ENCODE results near the gene DDX60.
"Not testable (repeated sequence)": the region's sequence is repeated elsewhere in the genome, so short reads cannot be mapped to it uniquely, and the experiment has no call there.

The DDX60 gene

GRCh38 chr4:168291242-168291641 is 27.3 kb downstream of the DDX60 start:
- DNase-seq (ENCODE audit: low read depth, low spot score): no peak

- DNase-seq (ENCODE audit: low read depth, low spot score): not testable (repeated sequence)
Measured at GRCh38 chr4:168285850-168286249, 32.7 kb downstream of the DDX60 start.

DNA sequence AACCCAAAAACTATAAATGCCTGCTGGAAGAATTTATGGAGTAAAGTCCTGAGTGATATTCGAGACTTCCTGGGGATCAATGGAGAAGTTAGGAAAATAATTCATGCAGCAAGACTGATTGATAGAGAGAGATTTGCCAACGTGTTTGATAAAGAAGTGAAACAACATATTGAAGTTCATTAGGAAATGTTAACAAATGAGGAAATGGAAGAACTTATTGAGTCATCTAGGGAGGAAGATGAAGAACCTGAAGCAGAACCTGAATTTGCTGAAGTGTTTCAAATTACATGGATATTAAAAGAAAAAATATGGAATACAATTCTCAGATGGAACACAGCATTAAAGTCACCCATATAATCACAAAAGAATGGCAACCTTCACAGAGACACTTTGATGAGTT is 39.0 kb downstream of the DDX60 start:
- DNase-seq (ENCODE audit: low read depth, low spot score): no peak

GRCh38 chr4:168275836-168276235 is 42.7 kb downstream of the DDX60 start:
- no peak for DNase-seq (ENCODE audit: low read depth, low spot score)

GRCh38 chr4:168274871-168275270 is 43.7 kb downstream of the DDX60 start:
- DNase-seq (ENCODE audit: low read depth, low spot score): no peak

DNA sequence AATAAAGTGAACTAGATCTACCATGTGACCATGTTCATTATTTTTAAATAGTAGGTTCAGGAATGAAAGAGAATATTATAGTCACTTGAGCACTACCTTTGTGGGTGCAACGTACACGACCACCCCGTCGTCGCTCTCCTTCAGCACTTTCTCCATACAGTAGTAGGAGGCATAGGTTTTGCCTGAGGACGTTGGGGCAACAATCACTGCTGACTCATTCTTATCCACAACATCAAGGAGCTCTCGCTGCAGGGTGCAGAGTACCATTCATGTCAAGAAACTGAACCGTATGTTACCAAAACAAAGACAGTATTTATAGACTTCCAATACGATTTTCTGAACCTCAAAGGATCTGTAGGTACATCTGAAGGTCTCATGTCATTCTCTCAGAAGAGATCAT is 44.7 kb downstream of the DDX60 start:
- no peak for DNase-seq (ENCODE audit: low read depth, low spot score)

DNA sequence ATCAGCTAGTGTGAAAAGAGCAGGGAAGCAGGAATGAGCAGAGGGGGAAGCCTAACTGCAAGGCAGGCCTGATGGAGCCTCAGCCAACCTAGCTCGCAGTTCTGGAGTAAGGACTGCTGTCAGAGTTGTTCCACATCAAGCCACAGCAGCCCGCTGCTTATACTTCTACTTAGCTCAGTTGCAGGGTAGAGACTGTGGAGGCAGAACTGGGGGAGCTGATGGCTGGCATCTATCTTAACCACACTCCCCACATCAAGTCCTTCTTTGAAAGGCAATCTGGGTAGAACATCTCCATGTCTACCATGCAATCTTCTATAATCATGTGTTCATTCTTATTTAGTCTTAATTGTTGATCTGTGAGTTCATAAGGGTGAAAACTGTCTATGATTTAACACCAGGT is 46.1 kb downstream of the DDX60 start:
- DNase-seq (ENCODE audit: low read depth, low spot score): no peak

DNA sequence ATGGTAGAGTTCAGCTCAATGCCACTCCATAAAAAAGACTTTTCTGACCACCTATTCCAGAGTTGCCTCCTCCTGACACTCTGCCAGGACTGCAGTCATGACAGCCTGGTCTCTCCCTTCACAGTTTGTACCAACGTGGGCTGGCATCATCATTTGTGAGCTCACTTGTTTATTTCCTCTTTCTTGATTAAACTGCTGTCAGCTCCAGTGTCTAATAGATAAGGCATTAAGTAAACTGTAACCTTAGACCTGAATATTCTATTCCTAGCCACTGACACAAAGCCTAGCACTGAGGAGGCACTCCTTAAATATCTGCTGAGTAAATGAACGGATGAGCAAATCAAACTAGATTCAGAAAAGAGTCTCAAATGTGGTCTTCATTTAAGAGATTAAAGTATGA is 48.7 kb downstream of the DDX60 start:
- no peak for DNase-seq (ENCODE audit: low read depth, low spot score)

DNA sequence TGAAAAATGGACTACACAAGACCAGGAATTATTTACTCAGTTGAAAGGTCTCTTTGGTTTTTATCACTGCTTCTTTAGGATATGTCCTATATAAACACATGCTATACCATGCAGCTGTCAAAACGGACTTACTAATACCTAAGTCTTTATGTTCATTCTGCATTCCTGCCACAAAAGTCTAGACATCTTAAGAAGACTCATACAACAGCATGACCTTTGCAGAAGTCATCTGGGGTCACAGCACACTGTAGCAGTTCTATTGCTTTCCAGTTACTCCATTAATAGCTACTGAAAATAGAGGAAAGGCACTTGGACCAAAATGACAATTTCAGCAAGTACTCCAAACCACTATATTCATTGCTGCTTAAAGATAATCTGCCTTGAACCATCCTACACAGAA is 53.2 kb downstream of the DDX60 start:
- no peak for DNase-seq (ENCODE audit: low read depth, low spot score)

GRCh38 chr4:168264903-168265302 is 53.6 kb downstream of the DDX60 start:
- no peak for DNase-seq (ENCODE audit: low read depth, low spot score)

- DNase-seq (ENCODE audit: low read depth, low spot score): no peak
Measured at GRCh38 chr4:168263039-168263438, 55.5 kb downstream of the DDX60 start.

GRCh38 chr4:168259096-168259495 is 59.5 kb downstream of the DDX60 start:
- DNase-seq (ENCODE audit: low read depth, low spot score): no peak

GRCh38 chr4:168257768-168258167 is 60.8 kb downstream of the DDX60 start:
- no peak for DNase-seq (ENCODE audit: low read depth, low spot score)

DNA sequence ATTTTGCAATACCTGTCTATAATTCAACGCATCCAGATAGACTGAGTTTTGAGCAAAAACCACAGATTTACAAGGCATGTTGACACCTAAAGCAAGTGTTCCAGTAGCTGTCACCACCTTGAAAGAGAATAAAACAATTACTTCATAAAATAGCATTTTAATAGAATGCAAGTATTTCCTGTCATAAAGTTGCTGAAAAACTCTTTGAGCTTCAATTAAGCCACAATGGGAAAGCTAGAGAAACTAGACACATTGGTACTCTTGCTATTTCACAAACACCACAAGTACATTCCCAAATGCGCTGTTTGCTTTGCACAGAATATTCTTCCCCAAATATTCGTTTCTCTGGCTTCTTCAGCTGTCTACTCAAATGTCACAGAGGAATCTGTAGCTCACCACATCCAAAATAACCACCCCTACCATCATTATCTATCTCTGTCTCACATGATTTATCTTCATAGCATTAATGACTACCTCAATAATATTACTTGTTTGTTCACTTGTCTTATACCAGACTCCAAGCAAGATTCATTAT is 70.3 kb downstream of the DDX60 start:
- no peak for DNase-seq (ENCODE audit: low read depth, low spot score)

- DNase-seq (ENCODE audit: low read depth, low spot score): no peak
Measured at GRCh38 chr4:168247603-168248002, 70.9 kb downstream of the DDX60 start.

DNA sequence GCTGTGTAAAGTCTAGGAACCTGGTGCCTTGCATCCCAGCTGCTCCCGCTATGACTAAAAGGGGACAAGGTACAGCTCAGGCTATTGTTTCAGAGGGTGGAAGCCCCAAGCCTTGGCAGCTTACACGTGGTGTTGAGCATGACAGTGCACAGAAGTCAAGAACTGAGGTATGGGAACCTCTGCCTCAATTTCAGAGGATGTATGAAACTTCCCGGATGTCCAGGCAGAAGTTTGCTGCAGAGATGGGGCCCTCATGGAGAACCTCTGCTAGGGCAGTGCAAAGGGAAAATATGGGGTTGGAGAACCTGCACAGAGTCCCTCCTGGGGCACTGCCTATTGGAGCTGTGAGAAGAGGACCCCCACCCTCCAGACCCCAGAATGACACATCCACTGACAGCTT is 76.6 kb downstream of the DDX60 start:
- DNase-seq (ENCODE audit: low read depth, low spot score): no peak

DNA sequence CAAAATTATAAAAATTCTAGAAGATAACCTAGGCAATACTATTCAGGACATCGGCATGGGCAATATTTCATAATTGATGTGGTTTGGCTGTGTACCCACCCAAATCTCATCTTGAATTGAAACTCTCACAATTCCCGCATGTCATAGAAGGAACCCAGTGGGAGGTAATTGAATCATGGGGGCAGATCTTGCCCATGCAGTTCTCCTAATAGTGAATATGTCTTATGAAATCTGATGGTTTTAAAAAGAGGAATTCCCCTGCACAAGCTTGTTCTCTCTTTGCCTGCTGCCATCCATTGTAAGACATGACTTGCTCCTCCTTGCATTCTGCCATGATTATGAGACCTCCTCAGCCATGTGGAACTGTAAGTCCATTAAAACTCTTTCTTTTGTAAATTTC is 77.7 kb downstream of the DDX60 start:
- no peak for DNase-seq (ENCODE audit: low read depth, low spot score)

DNA sequence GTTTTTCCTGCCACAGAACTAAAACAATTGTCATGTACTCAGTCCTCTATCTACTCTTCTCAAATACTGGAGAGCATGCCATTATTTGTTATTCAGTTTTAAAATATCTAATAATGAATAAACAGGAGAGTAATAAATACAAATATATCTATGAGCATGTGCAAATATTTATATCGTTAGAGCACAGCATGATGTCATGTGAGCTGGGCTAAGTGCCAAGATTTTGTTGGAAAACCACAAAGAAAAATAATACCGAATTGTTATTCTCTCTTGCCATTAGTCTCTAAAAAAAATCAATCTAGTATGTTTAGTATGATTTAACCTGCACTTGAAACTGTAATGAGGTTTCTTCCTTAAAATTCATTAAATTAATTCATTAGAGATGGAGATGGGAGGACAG is 97.3 kb downstream of the DDX60 start:
- DNase-seq (ENCODE audit: low read depth, low spot score): no peak

- no peak for DNase-seq (ENCODE audit: low read depth, low spot score)
Measured at GRCh38 chr4:168220893-168221292, 97.7 kb downstream of the DDX60 start.

- DNase-seq (ENCODE audit: low read depth, low spot score): no peak
Measured at GRCh38 chr4:168218645-168219044, 99.9 kb downstream of the DDX60 start.

- DNase-seq (ENCODE audit: low read depth, low spot score): not testable (repeated sequence)
Measured at GRCh38 chr4:168213511-168213910, 105.0 kb downstream of the DDX60 start.

DNA sequence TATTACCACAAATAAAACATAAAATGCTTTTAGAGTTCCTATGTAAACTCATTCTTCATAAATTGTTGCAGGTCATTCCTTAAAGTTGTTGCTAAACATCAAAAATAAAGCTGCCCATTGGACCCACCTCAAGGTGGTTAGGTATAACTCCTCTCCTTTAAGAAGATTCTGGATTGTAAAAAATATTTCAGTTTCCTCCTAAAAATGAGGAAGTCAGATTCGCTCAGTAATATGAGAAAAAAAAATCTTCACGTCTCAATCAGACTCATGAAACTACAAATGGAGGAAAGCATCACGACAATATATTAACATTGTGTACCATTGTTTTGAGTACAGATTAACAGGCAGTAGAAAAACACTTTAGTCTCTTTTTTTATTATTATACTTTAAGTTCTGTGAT is 105.9 kb downstream of the DDX60 start:
- no peak for DNase-seq (ENCODE audit: low read depth, low spot score)

- DNase-seq (ENCODE audit: low read depth, low spot score): no peak
Measured at GRCh38 chr4:168208957-168209614, 109.5 kb downstream of the DDX60 start.

All from activated naive CD8-positive, alpha-beta T cell treated with anti-CD3 and anti-CD28 coated beads, Interleukin-2, amount 50 U/mL, for 16 hours (primary cell).